HEK293 (cell line): ENCODE data around the gene ZNF285.

Experiments
- EGR2 ChIP-seq: fragments of 450-650 bp; formaldehyde crosslinking; IDR thresholded peaks from 2 replicates; pipeline ENCODE4 v1.5.1; 2016; ENCODE audit warnings: low read depth, missing biosample characterization, missing genetic modification characterization
- GFI1B ChIP-seq: fragments of 450-650 bp; formaldehyde crosslinking; IDR thresholded peaks from 2 replicates; pipeline ENCODE4 v1.5.1; 2016; ENCODE audit warnings: missing biosample characterization, missing genetic modification characterization
- KLF1 ChIP-seq: fragments of 450-650 bp; formaldehyde crosslinking; IDR thresholded peaks from 2 replicates; pipeline ENCODE4 v1.5.1; 2016; ENCODE audit warnings: missing biosample characterization, missing genetic modification characterization
- MZF1 ChIP-seq: fragments of 450-650 bp; formaldehyde crosslinking; IDR thresholded peaks from 2 replicates; pipeline ENCODE4 v1.5.1; 2017; ENCODE audit warnings: missing biosample characterization, missing genetic modification characterization, borderline replicate concordance
- SP3 ChIP-seq: fragments of 450-650 bp; formaldehyde crosslinking; IDR thresholded peaks from 2 replicates; pipeline ENCODE4 v1.5.1; 2016; ENCODE audit warnings: missing biosample characterization, missing genetic modification characterization
- TRIM28 ChIP-seq: IDR thresholded peaks from 2 replicates; pipeline ENCODE4 v1.6.1; 2011; ENCODE audit warnings: low read length, control low read depth, borderline replicate concordance
- ZBTB20 ChIP-seq: fragments of 450-650 bp; formaldehyde crosslinking; IDR thresholded peaks from 2 replicates; pipeline ENCODE4 v1.5.1; 2016; ENCODE audit warnings: missing biosample characterization, missing genetic modification characterization
- ZNF169 ChIP-seq: fragments of 450-650 bp; formaldehyde crosslinking; IDR thresholded peaks from 2 replicates; pipeline ENCODE4 v1.5.1; 2016; ENCODE audit warnings: missing biosample characterization, missing genetic modification characterization
- ZNF184 ChIP-seq: fragments of 450-650 bp; IDR thresholded peaks from 2 replicates; pipeline ENCODE4 v1.5.1; 2018; ENCODE audit warnings: missing biosample characterization, mild to moderate bottlenecking, missing genetic modification characterization
- ZNF248 ChIP-seq: fragments of 450-650 bp; formaldehyde crosslinking; IDR thresholded peaks from 2 replicates; pipeline ENCODE4 v1.5.1; 2017; ENCODE audit warnings: missing biosample characterization, missing genetic modification characterization
- ZNF529 ChIP-seq: fragments of 450-650 bp; formaldehyde crosslinking; IDR thresholded peaks from 2 replicates; pipeline ENCODE4 v1.5.1; 2017; ENCODE audit warnings: missing genetic modification characterization, missing biosample characterization; ENCODE audit not compliant: insufficient replicate concordance
- ZNF600 ChIP-seq: fragments of 450-650 bp; formaldehyde crosslinking; IDR thresholded peaks from 2 replicates; pipeline ENCODE4 v1.5.1; 2016; ENCODE audit warnings: missing biosample characterization, missing genetic modification characterization
- ZNF76 ChIP-seq: fragments of 450-650 bp; formaldehyde crosslinking; IDR thresholded peaks from 2 replicates; pipeline ENCODE4; 2016; ENCODE audit warnings: low read depth, missing biosample characterization, missing genetic modification characterization, borderline replicate concordance
- TF ChIP-seq, protein P1 (sequence below): fragments of 450-650 bp; formaldehyde crosslinking; IDR thresholded peaks from 2 replicates; pipeline ENCODE4 v1.5.1; 2016; ENCODE audit warnings: missing biosample characterization, missing genetic modification characterization
- TF ChIP-seq, protein P2 (sequence below): fragments of 450-650 bp; formaldehyde crosslinking; IDR thresholded peaks from 2 replicates; pipeline ENCODE4 v1.5.1; 2016; ENCODE audit warnings: missing biosample characterization, missing genetic modification characterization
- TF ChIP-seq, protein P3 (sequence below): fragments of 450-650 bp; formaldehyde crosslinking; IDR thresholded peaks from 2 replicates; pipeline ENCODE4 v1.5.1; 2016; ENCODE audit warnings: missing biosample characterization, missing genetic modification characterization
- TF ChIP-seq, protein P4 (sequence below): fragments of 450-650 bp; formaldehyde crosslinking; IDR thresholded peaks from 2 replicates; pipeline ENCODE4 v1.5.1; 2016; ENCODE audit warnings: missing biosample characterization, missing genetic modification characterization
- TF ChIP-seq, protein P5 (sequence below): fragments of 450-650 bp; formaldehyde crosslinking; IDR thresholded peaks from 2 replicates; pipeline ENCODE4 v1.5.1; 2016; ENCODE audit warnings: missing biosample characterization, missing genetic modification characterization, borderline replicate concordance
- TF ChIP-seq, protein P6 (sequence below): fragments of 450-650 bp; formaldehyde crosslinking; conservative IDR thresholded peaks from 2 replicates; pipeline ENCODE4 v1.5.1; 2016; ENCODE audit warnings: low read depth, missing biosample characterization, missing genetic modification characterization

ZNF285 gene

DNA sequence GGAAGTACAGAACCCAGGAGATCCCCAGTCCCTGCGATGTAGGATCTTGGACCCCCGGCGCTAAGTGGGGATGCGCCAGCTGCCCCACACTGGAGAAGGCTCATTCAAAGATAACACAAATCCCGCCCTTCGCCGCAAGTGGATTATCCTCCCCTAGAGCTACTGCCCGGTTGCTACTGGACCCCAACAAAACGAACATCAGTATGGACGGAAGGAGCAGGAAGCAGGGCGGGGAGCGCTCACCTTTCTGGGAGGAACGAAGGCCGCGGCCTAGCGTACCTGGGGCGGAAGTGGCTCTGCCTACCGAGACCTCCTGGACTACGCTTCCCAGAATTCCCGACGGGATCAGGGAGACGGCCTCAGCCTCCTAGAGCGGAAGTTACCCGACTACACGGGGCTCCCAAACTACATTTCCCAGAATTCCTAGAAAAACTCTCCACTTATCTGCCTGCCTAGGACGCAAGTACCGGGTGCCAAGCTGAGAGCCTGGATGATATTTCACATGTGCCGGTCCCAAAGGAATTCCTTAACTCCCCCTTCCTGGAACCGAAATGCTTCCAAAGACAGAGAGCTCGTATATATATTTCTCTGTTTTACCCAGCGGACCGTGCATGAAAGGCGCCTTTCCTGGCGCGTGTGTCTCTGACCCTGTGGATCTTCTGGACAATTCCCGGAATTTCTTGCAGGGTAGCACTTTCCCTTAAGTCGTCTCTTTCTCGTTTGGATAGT is 44.9 kb downstream of the ZNF285 start, which contains the start of gene ZNF112 (continued):
- no peak for TF ChIP-seq ZNF529 (tag by site-specific recombination)
- TF ChIP-seq ZBTB20 (tag by site-specific recombination), result peak; percentile 64; the same call in 1 of the 2 replicates
- TF ChIP-seq, protein P1, sequence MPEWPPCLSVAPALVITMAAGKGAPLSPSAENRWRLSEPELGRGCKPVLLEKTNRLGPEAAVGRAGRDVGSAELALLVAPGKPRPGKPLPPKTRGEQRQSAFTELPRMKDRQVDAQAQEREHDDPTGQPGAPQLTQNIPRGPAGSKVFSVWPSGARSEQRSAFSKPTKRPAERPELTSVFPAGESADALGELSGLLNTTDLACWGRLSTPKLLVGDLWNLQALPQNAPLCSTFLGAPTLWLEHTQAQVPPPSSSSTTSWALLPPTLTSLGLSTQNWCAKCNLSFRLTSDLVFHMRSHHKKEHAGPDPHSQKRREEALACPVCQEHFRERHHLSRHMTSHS (tag by site-specific recombination), result no peak
- peak; percentile 96 for TF ChIP-seq ZNF76 (tag by site-specific recombination)
- TF ChIP-seq, protein P2, sequence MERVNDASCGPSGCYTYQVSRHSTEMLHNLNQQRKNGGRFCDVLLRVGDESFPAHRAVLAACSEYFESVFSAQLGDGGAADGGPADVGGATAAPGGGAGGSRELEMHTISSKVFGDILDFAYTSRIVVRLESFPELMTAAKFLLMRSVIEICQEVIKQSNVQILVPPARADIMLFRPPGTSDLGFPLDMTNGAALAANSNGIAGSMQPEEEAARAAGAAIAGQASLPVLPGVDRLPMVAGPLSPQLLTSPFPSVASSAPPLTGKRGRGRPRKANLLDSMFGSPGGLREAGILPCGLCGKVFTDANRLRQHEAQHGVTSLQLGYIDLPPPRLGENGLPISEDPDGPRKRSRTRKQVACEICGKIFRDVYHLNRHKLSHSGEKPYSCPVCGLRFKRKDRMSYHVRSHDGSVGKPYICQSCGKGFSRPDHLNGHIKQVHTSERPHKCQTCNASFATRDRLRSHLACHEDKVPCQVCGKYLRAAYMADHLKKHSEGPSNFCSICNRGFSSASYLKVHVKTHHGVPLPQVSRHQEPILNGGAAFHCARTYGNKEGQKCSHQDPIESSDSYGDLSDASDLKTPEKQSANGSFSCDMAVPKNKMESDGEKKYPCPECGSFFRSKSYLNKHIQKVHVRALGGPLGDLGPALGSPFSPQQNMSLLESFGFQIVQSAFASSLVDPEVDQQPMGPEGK (tag by site-specific recombination), result no peak
- TF ChIP-seq, protein P3, sequence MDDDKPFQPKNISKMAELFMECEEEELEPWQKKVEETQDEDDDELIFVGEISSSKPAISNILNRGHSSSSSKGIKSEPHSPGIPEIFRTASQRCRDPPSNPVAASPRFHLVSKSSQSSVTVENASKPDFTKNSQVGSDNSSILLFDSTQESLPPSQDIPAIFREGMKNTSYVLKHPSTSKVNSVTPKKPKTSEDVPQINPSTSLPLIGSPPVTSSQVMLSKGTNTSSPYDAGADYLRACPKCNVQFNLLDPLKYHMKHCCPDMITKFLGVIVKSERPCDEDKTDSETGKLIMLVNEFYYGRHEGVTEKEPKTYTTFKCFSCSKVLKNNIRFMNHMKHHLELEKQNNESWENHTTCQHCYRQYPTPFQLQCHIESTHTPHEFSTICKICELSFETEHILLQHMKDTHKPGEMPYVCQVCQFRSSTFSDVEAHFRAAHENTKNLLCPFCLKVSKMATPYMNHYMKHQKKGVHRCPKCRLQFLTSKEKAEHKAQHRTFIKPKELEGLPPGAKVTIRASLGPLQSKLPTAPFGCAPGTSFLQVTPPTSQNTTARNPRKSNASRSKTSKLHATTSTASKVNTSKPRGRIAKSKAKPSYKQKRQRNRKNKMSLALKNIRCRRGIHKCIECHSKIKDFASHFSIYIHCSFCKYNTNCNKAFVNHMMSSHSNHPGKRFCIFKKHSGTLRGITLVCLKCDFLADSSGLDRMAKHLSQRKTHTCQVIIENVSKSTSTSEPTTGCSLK (tag by site-specific recombination), result no peak
- no peak for TF ChIP-seq ZNF169 (tag by site-specific recombination)
- TF ChIP-seq MZF1 (tag by site-specific recombination), result peak; percentile 85
- no peak for TF ChIP-seq EGR2 (tag by site-specific recombination)
- no peak for TF ChIP-seq ZNF248 (tag by site-specific recombination)
- TF ChIP-seq ZNF600, result no peak
- TF ChIP-seq, protein P4, sequence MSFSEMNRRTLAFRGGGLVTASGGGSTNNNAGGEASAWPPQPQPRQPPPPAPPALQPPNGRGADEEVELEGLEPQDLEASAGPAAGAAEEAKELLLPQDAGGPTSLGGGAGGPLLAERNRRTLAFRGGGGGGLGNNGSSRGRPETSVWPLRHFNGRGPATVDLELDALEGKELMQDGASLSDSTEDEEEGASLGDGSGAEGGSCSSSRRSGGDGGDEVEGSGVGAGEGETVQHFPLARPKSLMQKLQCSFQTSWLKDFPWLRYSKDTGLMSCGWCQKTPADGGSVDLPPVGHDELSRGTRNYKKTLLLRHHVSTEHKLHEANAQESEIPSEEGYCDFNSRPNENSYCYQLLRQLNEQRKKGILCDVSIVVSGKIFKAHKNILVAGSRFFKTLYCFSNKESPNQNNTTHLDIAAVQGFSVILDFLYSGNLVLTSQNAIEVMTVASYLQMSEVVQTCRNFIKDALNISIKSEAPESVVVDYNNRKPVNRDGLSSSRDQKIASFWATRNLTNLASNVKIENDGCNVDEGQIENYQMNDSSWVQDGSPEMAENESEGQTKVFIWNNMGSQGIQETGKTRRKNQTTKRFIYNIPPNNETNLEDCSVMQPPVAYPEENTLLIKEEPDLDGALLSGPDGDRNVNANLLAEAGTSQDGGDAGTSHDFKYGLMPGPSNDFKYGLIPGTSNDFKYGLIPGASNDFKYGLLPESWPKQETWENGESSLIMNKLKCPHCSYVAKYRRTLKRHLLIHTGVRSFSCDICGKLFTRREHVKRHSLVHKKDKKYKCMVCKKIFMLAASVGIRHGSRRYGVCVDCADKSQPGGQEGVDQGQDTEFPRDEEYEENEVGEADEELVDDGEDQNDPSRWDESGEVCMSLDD, result no peak
- no peak for TF ChIP-seq GFI1B (tag by site-specific recombination)
- TF ChIP-seq TRIM28, result no peak
- TF ChIP-seq, protein P5, sequence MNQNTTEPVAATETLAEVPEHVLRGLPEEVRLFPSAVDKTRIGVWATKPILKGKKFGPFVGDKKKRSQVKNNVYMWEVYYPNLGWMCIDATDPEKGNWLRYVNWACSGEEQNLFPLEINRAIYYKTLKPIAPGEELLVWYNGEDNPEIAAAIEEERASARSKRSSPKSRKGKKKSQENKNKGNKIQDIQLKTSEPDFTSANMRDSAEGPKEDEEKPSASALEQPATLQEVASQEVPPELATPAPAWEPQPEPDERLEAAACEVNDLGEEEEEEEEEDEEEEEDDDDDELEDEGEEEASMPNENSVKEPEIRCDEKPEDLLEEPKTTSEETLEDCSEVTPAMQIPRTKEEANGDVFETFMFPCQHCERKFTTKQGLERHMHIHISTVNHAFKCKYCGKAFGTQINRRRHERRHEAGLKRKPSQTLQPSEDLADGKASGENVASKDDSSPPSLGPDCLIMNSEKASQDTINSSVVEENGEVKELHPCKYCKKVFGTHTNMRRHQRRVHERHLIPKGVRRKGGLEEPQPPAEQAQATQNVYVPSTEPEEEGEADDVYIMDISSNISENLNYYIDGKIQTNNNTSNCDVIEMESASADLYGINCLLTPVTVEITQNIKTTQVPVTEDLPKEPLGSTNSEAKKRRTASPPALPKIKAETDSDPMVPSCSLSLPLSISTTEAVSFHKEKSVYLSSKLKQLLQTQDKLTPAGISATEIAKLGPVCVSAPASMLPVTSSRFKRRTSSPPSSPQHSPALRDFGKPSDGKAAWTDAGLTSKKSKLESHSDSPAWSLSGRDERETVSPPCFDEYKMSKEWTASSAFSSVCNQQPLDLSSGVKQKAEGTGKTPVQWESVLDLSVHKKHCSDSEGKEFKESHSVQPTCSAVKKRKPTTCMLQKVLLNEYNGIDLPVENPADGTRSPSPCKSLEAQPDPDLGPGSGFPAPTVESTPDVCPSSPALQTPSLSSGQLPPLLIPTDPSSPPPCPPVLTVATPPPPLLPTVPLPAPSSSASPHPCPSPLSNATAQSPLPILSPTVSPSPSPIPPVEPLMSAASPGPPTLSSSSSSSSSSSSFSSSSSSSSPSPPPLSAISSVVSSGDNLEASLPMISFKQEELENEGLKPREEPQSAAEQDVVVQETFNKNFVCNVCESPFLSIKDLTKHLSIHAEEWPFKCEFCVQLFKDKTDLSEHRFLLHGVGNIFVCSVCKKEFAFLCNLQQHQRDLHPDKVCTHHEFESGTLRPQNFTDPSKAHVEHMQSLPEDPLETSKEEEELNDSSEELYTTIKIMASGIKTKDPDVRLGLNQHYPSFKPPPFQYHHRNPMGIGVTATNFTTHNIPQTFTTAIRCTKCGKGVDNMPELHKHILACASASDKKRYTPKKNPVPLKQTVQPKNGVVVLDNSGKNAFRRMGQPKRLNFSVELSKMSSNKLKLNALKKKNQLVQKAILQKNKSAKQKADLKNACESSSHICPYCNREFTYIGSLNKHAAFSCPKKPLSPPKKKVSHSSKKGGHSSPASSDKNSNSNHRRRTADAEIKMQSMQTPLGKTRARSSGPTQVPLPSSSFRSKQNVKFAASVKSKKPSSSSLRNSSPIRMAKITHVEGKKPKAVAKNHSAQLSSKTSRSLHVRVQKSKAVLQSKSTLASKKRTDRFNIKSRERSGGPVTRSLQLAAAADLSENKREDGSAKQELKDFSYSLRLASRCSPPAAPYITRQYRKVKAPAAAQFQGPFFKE (tag by site-specific recombination), result no peak
- peak; percentile 76 for TF ChIP-seq SP3
- TF ChIP-seq KLF1 (tag by site-specific recombination), result no peak
- no peak for TF ChIP-seq ZNF184
- TF ChIP-seq, protein P6, sequence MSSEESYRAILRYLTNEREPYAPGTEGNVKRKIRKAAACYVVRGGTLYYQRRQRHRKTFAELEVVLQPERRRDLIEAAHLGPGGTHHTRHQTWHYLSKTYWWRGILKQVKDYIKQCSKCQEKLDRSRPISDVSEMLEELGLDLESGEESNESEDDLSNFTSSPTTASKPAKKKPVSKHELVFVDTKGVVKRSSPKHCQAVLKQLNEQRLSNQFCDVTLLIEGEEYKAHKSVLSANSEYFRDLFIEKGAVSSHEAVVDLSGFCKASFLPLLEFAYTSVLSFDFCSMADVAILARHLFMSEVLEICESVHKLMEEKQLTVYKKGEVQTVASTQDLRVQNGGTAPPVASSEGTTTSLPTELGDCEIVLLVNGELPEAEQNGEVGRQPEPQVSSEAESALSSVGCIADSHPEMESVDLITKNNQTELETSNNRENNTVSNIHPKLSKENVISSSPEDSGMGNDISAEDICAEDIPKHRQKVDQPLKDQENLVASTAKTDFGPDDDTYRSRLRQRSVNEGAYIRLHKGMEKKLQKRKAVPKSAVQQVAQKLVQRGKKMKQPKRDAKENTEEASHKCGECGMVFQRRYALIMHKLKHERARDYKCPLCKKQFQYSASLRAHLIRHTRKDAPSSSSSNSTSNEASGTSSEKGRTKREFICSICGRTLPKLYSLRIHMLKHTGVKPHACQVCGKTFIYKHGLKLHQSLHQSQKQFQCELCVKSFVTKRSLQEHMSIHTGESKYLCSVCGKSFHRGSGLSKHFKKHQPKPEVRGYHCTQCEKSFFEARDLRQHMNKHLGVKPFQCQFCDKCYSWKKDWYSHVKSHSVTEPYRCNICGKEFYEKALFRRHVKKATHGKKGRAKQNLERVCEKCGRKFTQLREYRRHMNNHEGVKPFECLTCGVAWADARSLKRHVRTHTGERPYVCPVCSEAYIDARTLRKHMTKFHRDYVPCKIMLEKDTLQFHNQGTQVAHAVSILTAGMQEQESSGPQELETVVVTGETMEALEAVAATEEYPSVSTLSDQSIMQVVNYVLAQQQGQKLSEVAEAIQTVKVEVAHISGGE (tag by site-specific recombination), result peak; percentile 93
